SH-SY5Y (cell line): ENCODE measurements around the gene BICRA.

Experiments used
- GATA2 ChIP-seq: IDR thresholded peaks from 2 replicates; pipeline ENCODE4 v1.6.1; 2011; ENCODE audit warnings: mild to moderate bottlenecking, low read depth, low read length
- GATA3 ChIP-seq: IDR thresholded peaks from 2 replicates; pipeline ENCODE4 v1.6.1; 2011; ENCODE audit warnings: low read depth, mild to moderate bottlenecking, low read length, moderate library complexity

DNA sequence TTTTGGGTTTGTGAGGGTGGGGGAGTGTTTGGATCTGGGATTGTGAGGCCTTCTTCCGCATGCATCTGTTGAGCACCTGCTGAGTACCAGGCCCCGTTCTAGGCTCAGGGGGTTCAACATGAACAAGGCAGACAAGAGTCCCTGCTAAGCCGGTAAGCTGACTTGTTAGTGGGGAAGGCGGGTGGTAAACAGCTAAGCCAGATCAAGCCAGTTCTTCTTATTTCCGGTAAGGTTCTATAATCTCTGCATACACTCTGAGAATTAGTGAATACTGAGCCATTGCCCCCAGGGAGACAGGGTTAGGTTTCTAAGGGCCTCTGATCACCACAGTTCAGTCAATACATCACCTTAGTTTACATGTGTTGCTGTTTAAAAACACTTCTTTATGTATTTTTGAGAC lies 94.4 kb downstream of the BICRA start:
- TF ChIP-seq GATA2 (no peak), GATA3 (no peak)
